GM18526 (cell line): ENCODE measurements around the gene EBF3.

Experiments
- POLR2A ChIP-seq: IDR thresholded peaks from 3 replicates; pipeline ENCODE4 v1.6.1; 2011; ENCODE audit not compliant: insufficient read length; ENCODE audit errors: extremely low read depth

EBF3 gene

DNA sequence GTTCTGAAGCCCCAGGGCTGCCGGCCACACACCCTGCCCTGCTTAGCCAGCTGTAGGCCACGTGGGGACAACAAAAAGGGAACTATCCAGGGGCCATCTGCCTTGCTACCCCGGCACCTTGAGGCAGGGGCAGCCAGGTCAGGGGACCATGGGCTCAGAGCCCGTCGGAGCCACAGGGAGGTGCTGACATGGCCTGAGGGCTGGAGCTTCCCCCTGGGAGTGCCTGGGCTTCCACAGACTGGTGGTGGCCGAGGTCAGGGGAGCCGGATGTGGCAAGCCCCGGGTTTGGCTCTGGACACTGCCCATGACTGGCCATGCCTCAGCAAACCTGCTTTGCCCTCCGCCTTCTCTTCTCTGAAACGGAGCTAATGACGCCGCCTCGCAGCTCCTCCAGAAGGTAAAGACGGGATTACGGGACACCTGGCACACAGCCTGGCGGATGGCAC, 178.5 kb downstream of the EBF3 start:
- no peak for TF ChIP-seq POLR2A
